Measurements from ENCODE around the gene PAPPA2.
A peak's percentile ranks its signal among the peaks of the same experiment; 100 is the strongest.

The PAPPA2 gene

GRCh38 chr1:176815621-176816020 lies 352.6 kb downstream of the PAPPA2 start:
- DNase-seq = no peak

DNA sequence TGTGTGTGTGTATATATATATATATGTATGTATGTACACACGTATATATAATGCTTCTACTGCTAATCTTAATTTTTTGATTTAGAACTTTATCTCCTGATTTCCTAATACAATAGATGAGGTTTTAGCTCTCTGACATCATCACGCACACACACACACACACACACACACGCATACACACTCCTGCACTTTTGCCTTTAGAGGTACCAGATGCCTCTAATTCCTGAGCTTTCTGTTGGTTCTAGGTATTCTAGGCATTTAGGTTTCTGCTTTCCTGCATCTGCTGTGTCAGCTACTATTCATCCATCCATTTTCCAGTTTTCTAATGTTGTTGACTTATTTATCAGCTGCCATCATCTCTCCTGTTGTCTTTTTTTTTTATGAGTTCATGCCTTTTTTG lies 353.3 kb downstream of the PAPPA2 start:
- DNase-seq = no peak

DNA sequence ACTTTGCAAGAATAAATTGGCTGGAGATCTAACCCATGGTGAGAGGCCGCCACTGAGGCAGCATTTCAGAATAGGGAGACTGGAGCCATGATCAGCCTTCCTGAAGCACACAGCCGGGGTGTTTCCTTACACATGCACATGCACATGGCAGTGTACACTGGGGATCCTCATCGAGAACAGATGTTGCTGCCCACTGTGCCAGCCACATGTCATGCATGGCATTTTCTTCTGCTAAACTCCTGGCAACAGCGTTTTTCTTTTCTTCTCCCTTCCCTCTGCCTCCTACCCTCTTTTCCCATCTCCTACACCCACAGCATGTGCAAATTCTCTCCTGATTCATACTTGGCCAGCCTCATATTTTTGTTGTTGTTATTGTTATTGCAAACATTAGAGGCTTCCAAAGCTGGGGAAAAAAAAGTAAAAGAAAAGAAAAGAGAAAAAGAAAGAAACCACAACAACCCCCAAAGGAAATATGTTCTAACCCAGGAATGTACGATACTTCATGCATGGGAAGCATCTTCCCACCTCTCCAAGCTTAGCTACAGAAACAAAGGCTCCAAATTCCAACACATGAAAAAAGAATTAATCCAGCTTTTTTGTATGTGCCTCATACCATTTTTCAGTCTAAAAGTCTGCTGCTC lies 357.5 kb downstream of the PAPPA2 start:
- DNase-seq = no peak

- no peak for DNase-seq
Observed at GRCh38 chr1:176826265-176826664, 363.3 kb downstream of the PAPPA2 start.

- no peak for DNase-seq
Observed at GRCh38 chr1:176829261-176829660, 366.3 kb downstream of the PAPPA2 start.

DNA sequence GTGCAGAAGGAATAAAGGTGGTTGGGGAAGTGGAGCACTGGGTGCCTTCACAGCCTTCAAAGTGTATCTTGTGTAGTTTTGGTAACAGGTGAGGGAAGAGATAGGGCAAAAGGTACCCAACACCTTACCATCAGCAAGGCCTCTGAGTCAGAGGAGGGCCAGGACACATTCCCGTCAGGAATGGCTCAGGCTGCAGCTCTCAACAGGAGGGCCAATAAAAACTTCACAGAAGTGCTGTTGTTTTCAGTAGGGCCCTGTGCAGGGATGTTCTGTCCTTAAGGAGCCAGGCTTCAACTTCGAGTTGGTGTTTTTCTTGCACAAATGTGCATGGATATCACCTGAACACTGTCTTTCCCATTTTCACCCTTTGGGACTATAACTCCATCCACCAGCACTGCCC lies 368.2 kb downstream of the PAPPA2 start:
- no peak for DNase-seq

GRCh38 chr1:176837708-176838107 lies 374.7 kb downstream of the PAPPA2 start:
- DNase-seq = no peak

DNA sequence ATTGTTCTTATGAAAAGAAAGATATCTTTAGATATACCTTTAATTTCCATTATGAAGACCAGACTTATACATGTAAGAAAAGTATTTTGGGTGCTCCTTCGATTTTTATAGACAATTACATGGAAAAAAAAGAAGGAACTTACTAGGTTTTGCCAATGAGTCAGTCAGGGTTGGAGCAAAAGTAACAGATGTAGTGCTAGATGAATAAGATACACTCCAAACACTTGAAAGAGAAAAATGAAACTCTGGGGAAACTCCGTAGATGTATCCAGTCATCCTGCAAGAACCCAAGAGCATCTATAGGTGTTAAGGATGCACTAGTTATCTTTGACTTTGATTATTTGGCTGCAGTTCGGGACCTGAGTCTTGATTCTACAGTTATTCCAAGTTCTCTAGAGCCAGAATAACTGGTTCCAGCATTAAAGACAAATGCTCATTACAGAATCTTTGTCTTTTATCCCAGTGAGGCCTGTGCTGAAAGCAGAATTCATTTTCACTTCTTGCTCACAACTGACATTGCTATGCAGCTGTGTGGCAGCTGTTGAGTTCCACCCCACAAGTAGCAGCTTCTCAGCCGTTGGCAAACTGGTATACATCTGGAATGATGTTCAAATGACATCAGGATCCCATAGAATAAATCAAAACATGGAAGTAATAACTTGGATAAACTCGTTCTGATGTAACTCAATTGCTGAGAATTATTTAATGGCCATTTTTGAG lies 375.5 kb downstream of the PAPPA2 start:
- no peak for DNase-seq

DNA sequence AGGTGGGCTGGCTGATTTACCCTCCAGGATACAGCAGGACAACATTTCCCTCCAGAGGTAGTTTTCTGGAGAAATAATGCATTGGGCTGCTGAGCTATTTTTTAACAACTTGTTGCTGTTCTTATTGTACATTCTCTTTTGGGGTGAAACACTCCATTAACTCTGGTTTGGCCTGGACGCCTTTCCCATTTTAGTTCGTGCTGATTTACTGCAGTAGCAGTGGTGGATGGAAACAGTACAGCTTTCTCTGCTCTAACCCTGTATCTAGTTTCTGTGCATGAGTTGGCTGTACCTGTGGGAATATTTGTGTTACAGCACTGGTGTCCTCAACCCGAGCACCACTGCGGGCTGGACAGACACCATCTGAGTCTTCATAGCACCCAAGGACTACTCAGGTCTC lies 376.2 kb downstream of the PAPPA2 start:
- DNase-seq = no peak

- no peak for DNase-seq
Observed at GRCh38 chr1:176841238-176841637, 378.3 kb downstream of the PAPPA2 start.

DNA sequence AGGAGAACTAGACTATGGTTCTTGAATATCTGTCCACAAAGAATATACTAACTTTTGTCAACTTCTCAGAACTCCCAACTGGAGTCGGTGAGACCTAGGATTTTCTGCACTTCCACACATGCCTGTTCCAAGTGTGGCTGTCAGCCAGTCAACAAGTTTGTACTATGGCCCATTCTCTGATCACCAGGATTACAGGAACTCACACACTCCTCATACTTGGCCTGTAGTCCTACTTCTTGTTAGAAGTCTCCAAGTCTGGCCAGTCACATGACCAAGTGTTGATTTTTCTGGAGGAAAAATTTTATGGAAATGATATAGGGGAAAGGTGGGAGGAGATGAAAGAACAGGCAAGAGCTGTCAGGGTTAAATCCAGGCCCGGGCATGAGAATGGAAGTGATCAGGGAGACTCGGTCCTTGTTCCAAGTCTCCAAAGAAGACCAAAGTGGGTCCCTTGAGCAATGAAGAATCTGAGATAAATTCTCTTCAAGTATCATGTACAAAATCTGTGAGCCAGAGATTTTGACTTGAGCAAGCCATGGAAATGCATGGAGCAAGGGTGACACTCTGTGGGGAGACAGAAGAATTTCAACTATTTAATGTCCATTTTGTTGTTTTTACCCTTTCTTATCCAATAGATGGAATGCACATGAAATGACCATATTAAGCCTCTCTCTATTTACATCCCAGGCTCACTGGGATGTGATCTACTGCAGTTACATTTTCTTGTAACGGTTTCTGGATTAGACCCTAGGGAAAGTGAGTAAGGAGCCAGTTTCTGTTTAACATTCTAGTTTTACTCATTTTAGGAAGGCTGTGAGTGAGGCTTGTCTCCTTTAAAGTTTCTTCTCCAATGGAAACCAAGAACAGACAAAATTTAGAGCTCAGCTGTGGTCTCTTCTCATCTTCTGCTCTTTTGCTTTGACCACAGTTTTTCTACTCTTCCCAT lies 380.6 kb downstream of the PAPPA2 start:
- peak; percentile 17 for DNase-seq

- no peak for DNase-seq
Observed at GRCh38 chr1:176847052-176847451, 384.1 kb downstream of the PAPPA2 start.

DNA sequence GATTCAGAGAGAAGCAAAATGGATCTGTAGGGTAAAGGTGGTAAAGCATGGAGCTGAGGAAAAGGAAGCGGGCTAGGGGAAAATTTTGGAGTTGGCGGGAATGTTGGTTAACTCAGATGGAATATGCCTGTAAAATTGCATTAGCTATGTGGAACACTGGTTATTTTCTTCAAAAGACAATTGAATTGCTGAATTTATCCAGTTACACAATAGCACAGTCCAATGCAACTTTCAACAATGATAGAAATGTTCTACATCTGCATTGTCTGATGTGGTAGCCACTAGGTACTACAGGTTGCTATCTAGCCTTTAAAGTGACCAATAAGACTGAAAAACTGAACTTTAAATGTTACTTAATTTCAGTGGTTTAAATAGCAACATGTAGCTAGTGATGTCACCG lies 386.3 kb downstream of the PAPPA2 start:
- DNase-seq = no peak

DNA sequence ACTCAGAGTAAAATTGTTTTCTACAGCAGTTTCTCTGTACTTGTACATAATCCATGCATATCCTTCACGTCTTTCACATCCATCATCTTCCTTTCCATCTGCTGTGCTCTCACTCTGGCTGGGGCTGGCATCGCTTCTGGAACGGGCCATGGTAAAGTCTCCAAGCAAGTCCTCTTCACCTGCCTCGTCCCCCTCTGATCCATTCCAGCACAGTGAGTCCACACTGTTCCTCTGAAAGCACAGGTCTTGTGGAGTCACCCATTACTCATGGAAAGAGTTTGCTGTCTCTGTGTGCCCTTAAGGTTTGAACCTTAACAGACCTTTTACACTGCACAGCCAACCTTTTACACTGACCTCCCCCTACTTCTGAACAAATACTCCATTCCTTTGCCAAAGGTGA lies 387.9 kb downstream of the PAPPA2 start:
- no peak for DNase-seq

- DNase-seq = no peak
Observed at GRCh38 chr1:176852124-176852523, 389.1 kb downstream of the PAPPA2 start.

DNA sequence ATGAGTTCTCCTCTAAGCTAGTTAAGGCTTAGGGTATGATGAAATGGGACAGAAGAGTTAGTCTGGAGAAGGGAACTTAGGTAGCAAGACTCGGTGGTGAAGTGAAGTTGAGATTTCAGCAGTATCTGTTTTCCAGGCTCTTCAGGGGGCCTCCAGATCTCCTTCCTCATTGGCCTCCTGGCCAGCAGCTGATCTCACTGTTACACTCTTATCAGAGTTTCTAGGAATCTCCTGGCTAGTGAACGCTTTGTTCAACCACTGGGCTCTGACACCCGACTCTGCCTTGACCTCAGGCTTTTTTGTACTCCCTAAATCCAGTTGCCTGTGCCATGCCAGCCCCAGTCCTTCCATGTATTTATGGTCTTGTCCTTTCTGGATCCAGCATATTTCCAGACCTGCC lies 390.5 kb downstream of the PAPPA2 start:
- no peak for DNase-seq

GRCh38 chr1:176854121-176854520 lies 391.1 kb downstream of the PAPPA2 start:
- no peak for DNase-seq

DNA sequence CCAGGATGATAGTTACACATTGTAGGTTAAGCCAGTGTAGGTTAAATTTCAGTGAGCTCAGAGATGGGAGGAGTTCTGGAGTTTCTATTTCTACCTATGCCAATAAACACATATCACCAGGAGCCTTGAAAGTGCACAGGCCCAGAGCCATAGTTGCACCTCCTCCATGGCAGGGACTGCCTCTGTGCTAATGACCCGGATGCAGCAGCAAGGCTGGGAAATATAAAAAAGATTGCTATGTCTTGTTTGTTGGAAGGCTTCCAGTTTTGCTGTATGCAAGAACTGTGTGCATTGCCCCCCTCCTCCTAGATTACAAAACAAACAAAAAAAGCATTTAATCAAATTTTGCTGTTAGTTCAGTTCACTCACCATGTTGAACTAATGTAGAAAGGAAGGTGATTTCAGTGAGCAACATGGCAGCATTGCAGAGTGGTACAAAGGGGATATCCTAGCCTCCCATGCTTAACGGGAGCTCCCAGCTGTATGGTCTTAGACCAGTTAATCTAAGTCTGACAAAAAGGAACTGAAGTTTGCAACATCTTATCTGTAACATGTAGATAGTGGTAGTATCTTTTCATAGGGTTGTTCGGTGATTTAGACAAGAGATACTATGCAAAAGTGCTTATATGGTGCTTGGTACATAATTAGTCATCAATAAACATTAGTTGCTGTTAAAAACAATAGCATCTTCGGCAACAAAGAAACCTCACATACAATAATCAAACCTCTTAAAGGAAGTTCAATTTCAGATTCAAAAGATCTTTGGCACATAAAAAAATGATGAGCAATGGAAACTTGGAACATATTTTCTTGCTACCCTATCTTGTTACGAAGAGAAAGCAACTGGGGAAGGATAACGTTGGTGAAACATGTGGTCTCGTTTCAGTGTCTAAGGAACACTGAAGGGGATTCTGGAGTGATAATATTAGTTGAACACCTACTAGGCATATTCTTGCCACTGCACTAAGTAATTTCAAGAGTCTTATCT lies 392.1 kb downstream of the PAPPA2 start:
- DNase-seq = no peak

DNA sequence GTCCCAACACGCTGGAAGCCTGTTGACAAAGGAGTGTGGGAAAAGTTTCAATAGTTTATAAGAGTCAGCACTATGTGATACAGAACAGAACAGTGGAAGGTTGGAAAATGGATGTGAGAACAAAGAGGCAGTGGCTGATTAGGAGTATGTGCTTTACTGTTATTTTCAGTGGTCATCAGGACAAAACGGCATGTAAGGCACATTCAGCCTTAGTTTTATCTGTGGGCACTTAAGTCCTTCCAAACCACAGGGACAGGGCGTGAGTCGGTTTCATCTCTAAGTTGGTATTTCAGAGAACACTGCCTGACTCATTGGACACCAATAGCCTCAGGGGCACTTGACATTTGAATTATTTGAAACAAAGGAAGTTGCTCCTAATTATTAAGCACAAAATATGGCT lies 394.7 kb downstream of the PAPPA2 start:
- DNase-seq = no peak

- no peak for DNase-seq
Observed at GRCh38 chr1:176858433-176858916, 395.5 kb downstream of the PAPPA2 start.

DNA sequence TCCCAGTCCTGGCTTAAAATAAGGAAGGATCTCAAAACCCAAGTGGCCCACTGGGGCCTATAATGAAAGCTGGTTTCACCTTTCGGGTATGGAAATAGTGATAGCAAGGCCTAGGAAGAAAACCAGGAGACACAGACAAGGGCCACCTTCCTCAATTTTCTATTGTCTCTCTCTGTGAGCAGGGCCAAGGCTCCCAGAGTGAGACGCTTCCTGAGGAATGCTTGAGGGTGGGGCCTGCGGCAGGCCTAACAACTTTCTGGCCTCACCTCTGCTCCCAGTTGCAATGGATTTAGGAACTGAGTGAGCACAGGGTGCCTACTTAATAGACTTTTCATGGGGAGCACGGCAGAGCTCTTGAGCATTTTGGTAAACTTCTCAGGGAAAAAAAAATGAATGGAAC lies 400.6 kb downstream of the PAPPA2 start:
- no peak for DNase-seq

- DNase-seq = no peak
Observed at GRCh38 chr1:176864211-176864610, 401.2 kb downstream of the PAPPA2 start.
